Astrocyte of the cerebellum (primary cell): ENCODE data around the gene RPL22.

Source experiments
- DNase-seq: peaks from one replicate; pipeline ENCODE4 v3.0.0-alpha.2; 2011; ENCODE audit warnings: low read depth
- H3K4me3 ChIP-seq: 2 replicates; pipeline ENCODE4 v1.5.1; 2011; ENCODE audit warnings: mild to moderate bottlenecking, low read depth, low read length, moderate library complexity
- in situ Hi-C: cut with HindIII; loops from 2 replicates; pipeline ENCODE4 v1.10.0; 2017; ENCODE audit warnings: low sequenced_read_pairs
- TF ChIP-seq, protein P1 (sequence below): IDR thresholded peaks from 2 replicates; pipeline ENCODE4 v1.5.1; 2012; ENCODE audit warnings: low read length, low read depth, moderate library complexity, mild to moderate bottlenecking; ENCODE audit errors: missing control alignments

Gene RPL22

GRCh38 chr1:6143395-6143794, 56.0 kb downstream of the RPL22 start:
- H3K4me3 ChIP-seq = no peak overlapping the region
- in situ Hi-C loops = no loop called here
- TF ChIP-seq, protein P1, sequence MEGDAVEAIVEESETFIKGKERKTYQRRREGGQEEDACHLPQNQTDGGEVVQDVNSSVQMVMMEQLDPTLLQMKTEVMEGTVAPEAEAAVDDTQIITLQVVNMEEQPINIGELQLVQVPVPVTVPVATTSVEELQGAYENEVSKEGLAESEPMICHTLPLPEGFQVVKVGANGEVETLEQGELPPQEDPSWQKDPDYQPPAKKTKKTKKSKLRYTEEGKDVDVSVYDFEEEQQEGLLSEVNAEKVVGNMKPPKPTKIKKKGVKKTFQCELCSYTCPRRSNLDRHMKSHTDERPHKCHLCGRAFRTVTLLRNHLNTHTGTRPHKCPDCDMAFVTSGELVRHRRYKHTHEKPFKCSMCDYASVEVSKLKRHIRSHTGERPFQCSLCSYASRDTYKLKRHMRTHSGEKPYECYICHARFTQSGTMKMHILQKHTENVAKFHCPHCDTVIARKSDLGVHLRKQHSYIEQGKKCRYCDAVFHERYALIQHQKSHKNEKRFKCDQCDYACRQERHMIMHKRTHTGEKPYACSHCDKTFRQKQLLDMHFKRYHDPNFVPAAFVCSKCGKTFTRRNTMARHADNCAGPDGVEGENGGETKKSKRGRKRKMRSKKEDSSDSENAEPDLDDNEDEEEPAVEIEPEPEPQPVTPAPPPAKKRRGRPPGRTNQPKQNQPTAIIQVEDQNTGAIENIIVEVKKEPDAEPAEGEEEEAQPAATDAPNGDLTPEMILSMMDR = no peak
- DNase-seq = no peak

GRCh38 chr1:6142734-6143133, 56.7 kb downstream of the RPL22 start:
- H3K4me3 ChIP-seq = no peak overlapping the region
- in situ Hi-C loops = no loop called here
- DNase-seq = no peak
- TF ChIP-seq, protein P1 = no peak

GRCh38 chr1:6142036-6142621, 57.3 kb downstream of the RPL22 start:
- TF ChIP-seq, protein P1 = no peak
- no peak for DNase-seq
- H3K4me3 ChIP-seq = no peak overlapping the region
- in situ Hi-C loops = no loop called here

DNA sequence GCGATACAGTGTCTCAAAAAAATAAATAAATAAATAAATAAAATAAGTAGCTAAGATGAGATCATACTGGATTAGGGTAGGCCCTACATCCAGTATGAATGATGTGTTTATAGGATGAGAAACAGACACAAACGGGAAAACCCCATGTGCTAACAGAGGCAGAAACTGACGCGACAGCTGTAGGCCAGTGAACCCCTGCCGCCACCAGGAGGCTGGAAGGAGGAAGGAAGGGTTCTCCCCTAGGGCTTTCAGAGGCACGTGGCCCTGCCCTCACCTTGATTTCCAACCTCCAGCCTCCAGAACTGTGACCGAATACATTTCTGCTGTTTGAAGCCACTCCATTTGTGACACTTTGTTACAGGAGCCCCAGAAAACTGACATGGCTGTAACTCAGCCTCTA, 57.8 kb downstream of the RPL22 start:
- no peak for DNase-seq
- no peak overlapping the region for H3K4me3 ChIP-seq
- in situ Hi-C loops = no loop called here
- TF ChIP-seq, protein P1 = no peak

- no peak for DNase-seq
- TF ChIP-seq, protein P1 = no peak
- H3K4me3 ChIP-seq = no peak overlapping the region
- in situ Hi-C loops = no loop called here
Observed at GRCh38 chr1:6140413-6140812, 59.0 kb downstream of the RPL22 start.

DNA sequence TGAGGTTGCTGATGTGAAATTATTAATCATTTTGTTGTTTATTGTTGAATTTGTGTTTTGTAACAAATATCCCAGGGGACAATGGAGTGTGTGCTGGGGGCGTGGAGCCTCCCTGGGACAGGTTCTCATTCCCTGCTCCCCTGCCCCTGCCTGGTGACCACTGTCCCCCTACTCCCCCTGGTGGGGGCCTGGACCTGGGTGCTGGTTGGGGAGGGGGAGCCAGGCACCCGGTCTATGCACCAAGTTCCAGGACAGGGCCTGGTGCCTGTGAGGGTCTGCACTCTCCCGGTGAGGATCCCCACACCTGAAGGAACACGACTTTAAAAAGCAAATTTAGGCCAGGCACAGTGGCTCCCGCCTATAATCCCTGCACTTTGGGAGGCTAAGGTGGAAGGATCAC, 61.6 kb downstream of the RPL22 start:
- no peak overlapping the region for H3K4me3 ChIP-seq
- TF ChIP-seq, protein P1 = no peak
- in situ Hi-C loops = no loop called here
- DNase-seq = no peak
